Prostate gland (tissue), 2 donors: ENCODE data around the gene SPRED2. TPM values are rescaled to one million over a fixed set of nuclear protein-coding genes. Genes with fewer than 3 reads are reported as not detected.
A peak's percentile ranks its signal among the peaks of the same experiment; 100 is the strongest.

Experiments used
- DNase-seq: peaks from one replicate; pipeline ENCODE4 v3.0.0-alpha.2; 2019; ENCODE audit warnings: low spot score
- H3K27ac ChIP-seq, 2 donors: fragments of 200-600 bp; sonication (generic); 2 replicates each; pipeline ENCODE4 v1.5.1; 2017 to 2019
- H3K27me3 ChIP-seq: fragments of 200-600 bp; sonication (generic); replicated peaks from 2 replicates; pipeline ENCODE4 v1.5.1; 2019; ENCODE audit not compliant: insufficient read depth
- H3K36me3 ChIP-seq, 2 donors: fragments of 200-600 bp; sonication (generic); 1 replicate in 1 of 2; 2 replicates in 1 of 2; pipeline versions ENCODE4 v1.5.1 to v1.8.1; 2017 to 2019
- H3K4me1 ChIP-seq: fragments of 200-600 bp; sonication (generic); replicated peaks from 2 replicates; pipeline ENCODE4 v1.5.1; 2019
- H3K4me3 ChIP-seq, 2 donors: fragments of 200-600 bp; sonication (generic); 2 replicates each; pipeline ENCODE4 v1.5.1; 2017 to 2019
- H3K9me3 ChIP-seq: fragments of 200-600 bp; sonication (generic); 2 replicates; pipeline ENCODE4 v1.5.1; 2017
- CTCF ChIP-seq, 4 experiments: fragments of 200-600 bp in 2 of 4; fragments of 450-650 bp in 2 of 4; sonication (generic) in 2 of 4; IDR thresholded peaks; 1 replicate in 3 of 4; 2 replicates in 1 of 4; pipeline ENCODE4 v1.5.1; 2016 to 2019; ENCODE audit warnings: antibody characterized with exemption in 4 of 4, mild to moderate bottlenecking in 2 of 4, moderate library complexity in 2 of 4
- POLR2A ChIP-seq: fragments of 450-650 bp; IDR thresholded peaks from one replicate; pipeline ENCODE4 v1.6.1; 2016; ENCODE audit warnings: antibody characterized with exemption, mild to moderate bottlenecking
- POLR2AphosphoS5 ChIP-seq: sonication (generic); formaldehyde crosslinking; IDR thresholded peaks from one replicate; pipeline ENCODE4 v1.6.1; 2017; ENCODE audit warnings: antibody characterized with exemption
- WGBS: methylation state at CpG from one replicate; pipeline ENCODE4 v1.1.5; 2018; 5-methylcytosine and 5-hydroxymethylcytosine counted together
- intact Hi-C: fragments of 100-400 bp; cut with DNase I; formaldehyde crosslinking; loops from one replicate; pipeline ENCODE4 v1.14.2; 2022
- total RNA-seq, 2 donors: library from RNA; depleted of rRNA; stranded (reverse); fragments of >200 nt; gene quantifications; one replicate each; pipeline ENCODE4 v1.1.0, GENCODE V29; 2016

Gene SPRED2
- total RNA-seq, 2 donors from 2014 or later, result 23.7 to 27.1 TPM

GRCh38 chr2:65427532-65427931, 4.9 kb downstream of the SPRED2 start:
- Histone ChIP-seq H3K4me3 (no peak overlapping the region), H3K36me3 (no peaks in the 10 kb centered on the region), H3K9me3 (no peaks in the 10 kb centered on the region), H3K27ac (no peak overlapping the region), H3K4me1 (peaks cover 4% of the 10 kb centered on the region), H3K27me3 (no peaks in the 10 kb centered on the region)
- no peak for DNase-seq
- TF ChIP-seq CTCF (IDR thresholded peaks at IDR 0.05), result no peak
- TF ChIP-seq POLR2AphosphoS5, result no peak
- TF ChIP-seq POLR2A, result no peak
- intact Hi-C loops, result no loop called here
- 75% methylated on average over 2 of the region's 2 CpGs for WGBS

GRCh38 chr2:65425276-65425675, 7.1 kb downstream of the SPRED2 start:
- intact Hi-C loops, result no loop called here
- Histone ChIP-seq H3K27ac (no peak overlapping the region), H3K4me3 (no peak overlapping the region), H3K4me1 (peaks cover 4% of the 10 kb centered on the region), H3K27me3 (no peaks in the 10 kb centered on the region), H3K36me3 (no peaks in the 10 kb centered on the region), H3K9me3 (no peaks in the 10 kb centered on the region)
- DNase-seq, result no peak
- TF ChIP-seq POLR2A, result no peak
- no peak for TF ChIP-seq CTCF (IDR thresholded peaks at IDR 0.05)
- 56% methylated on average over 2 of the region's 2 CpGs for WGBS

DNA sequence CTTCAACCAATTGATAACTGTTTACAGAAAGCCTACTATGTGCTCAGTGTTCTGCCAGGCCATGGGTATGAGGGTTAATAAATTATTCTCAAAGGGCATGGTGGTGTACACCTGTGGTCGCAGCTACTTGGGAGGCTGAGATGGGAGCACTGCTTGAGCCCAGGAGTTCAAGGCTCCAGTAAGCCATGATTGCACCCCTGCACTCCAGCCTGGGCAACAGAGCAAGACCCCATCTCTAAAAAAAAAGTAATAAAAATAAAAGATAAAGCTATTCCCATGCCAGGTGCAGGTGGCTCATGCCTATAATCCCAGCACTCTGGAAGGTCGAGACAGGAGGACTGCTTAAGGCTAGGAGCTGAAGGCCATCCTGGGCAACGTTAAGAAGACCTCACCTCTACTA, 8.0 kb downstream of the SPRED2 start:
- H3K4me3 ChIP-seq, result no peak overlapping the region
- H3K27ac ChIP-seq, result no peak overlapping the region
- H3K9me3 ChIP-seq, result no peaks in the 10 kb centered on the region
- H3K36me3 ChIP-seq, result no peaks in the 10 kb centered on the region
- 89% methylated on average over 3 of the region's 3 CpGs for WGBS
- no peak for DNase-seq
- H3K4me1 ChIP-seq, result no peaks in the 10 kb centered on the region
- intact Hi-C loops, result no loop called here
- H3K27me3 ChIP-seq, result no peaks in the 10 kb centered on the region
- no peak for TF ChIP-seq POLR2A
- no peak for TF ChIP-seq POLR2AphosphoS5
- TF ChIP-seq CTCF (IDR thresholded peaks at IDR 0.05), result no peak

- Histone ChIP-seq H3K4me1 (no peaks in the 10 kb centered on the region), H3K36me3 (no peaks in the 10 kb centered on the region), H3K27ac (peak overlapping the region in 1 of 2 donors; percentile 22), H3K4me3 (no peak overlapping the region), H3K27me3 (no peaks in the 10 kb centered on the region), H3K9me3 (no peaks in the 10 kb centered on the region)
- 50% methylated on average over 1 of the region's 1 CpG for WGBS
- no peak for TF ChIP-seq CTCF (IDR thresholded peaks at IDR 0.05)
- no peak for TF ChIP-seq POLR2A
- TF ChIP-seq POLR2AphosphoS5, result peak; percentile 12
- intact Hi-C loops, result no loop called here
- no peak for DNase-seq
These were observed 11.0 kb downstream of the SPRED2 start for GRCh38 chr2:65421432-65421748.

DNA sequence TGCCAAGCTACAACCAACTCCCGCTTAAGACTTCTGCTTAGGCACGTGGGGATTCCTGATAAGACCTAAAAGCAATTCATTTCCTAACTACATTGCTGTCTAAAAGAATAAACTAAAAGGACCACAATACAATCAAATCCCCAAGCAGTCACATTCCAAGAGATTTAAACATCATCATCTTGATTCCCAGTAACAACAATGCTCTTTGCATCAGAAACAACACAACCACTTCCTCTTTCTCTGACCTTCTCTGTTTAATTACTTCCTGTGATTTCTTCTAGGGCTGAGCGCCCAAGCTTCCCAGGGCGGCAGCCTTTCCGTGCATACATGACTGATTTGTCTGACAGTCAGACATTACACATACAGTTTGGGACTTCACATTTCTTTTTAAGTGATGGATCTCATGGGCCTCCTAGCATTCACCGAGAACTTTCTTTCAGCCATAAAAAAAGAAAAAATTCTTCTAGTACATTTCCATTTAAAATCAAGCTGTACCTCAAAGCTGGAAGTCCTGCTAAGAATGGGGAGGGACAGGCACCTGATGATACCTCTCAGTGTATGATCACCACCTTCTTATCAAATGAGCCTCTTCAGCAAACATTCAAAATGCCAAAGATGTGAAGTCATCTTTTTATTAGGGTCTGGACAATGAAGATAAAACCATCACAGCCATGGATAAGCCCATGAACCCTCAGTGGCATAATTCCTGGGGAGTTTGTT, 11.5 kb downstream of the SPRED2 start:
- DNase-seq, result no peak
- 61% methylated on average over 6 of the region's 6 CpGs for WGBS
- no peaks in the 10 kb centered on the region for H3K36me3 ChIP-seq
- H3K27ac ChIP-seq, result peak overlapping the region in 1 of 2 donors; percentile 22
- no peaks in the 10 kb centered on the region for H3K4me1 ChIP-seq
- no peaks in the 10 kb centered on the region for H3K9me3 ChIP-seq
- no peaks in the 10 kb centered on the region for H3K27me3 ChIP-seq
- H3K4me3 ChIP-seq, result no peak overlapping the region
- no peak for TF ChIP-seq POLR2A
- TF ChIP-seq POLR2AphosphoS5, result no peak
- TF ChIP-seq CTCF (IDR thresholded peaks at IDR 0.05), result no peak
- intact Hi-C loops, result no loop called here
